IPS-18c (cell line): ENCODE measurements around the gene S100A16.
"Not testable (repeated sequence)": the region's sequence is repeated elsewhere in the genome, so short reads cannot be mapped to it uniquely, and the experiment has no call there.

Experiments
- H3K4me3 ChIP-seq: 2 replicates; pipeline ENCODE4 v1.7.0; 2013; ENCODE audit warnings: low read depth, mild to moderate bottlenecking, low read length, moderate library complexity; ENCODE audit not compliant: insufficient read depth
- H3K9me3 ChIP-seq: one replicate; pipeline ENCODE4 v1.6.1; 2013; ENCODE audit warnings: mild to moderate bottlenecking, low read length, moderate library complexity; ENCODE audit not compliant: control insufficient read depth, insufficient read depth

S100A16 gene

DNA sequence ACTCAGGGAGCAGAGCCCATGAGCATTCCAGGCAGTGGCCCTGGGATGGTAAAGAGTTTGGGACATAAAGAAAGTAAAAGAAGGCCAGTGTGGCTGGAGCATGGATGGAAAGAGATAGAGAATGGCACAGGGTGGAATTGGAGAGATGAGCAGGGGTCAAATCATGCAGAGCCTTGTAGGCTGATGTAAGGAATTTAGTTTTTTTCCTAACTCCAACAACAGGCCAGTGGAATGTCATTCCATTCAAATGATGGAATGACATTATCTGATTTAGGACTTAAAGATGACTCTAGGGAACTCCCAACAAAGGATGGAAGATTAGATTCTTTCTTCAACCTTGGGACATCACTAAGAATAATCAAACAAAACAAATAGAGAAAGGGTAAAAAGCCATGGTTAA lies 34.4 kb downstream of the S100A16 start:
- Histone ChIP-seq H3K4me3 (no peak overlapping the region), H3K9me3 (peaks cover 2% of the 10 kb centered on the region)

GRCh38 chr1:153577624-153578051 lies 35.3 kb downstream of the S100A16 start:
- Histone ChIP-seq H3K4me3 (no peak overlapping the region), H3K9me3 (peaks cover 2% of the 10 kb centered on the region)

DNA sequence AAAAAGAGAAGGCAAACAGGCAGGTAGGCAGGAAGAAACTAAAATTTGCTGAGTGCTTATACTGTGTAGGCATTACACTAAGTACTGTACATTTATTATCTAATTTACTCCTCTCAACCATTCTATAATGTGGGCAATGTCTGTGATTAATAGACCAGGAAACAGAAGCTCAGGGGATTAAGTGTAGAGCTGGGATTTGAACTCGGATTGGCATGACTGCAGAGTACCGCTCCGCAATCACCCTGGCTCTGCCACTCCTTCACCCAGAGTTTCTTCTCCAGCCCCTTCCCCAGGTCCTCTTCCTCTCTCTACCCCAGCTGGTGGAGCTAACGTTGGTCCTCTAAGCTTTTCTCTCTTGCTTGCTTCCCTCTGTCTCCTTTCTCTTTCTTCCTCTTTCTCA lies 35.8 kb downstream of the S100A16 start:
- Histone ChIP-seq H3K4me3 (no peak overlapping the region), H3K9me3 (peaks cover 4% of the 10 kb centered on the region)

- not testable (repeated sequence) for H3K9me3 ChIP-seq, H3K4me3 ChIP-seq
Measured at GRCh38 chr1:153575497-153575896, 37.4 kb downstream of the S100A16 start.

- H3K4me3 ChIP-seq, H3K9me3 ChIP-seq: not testable (repeated sequence)
Measured at GRCh38 chr1:153575081-153575491, 37.9 kb downstream of the S100A16 start.

DNA sequence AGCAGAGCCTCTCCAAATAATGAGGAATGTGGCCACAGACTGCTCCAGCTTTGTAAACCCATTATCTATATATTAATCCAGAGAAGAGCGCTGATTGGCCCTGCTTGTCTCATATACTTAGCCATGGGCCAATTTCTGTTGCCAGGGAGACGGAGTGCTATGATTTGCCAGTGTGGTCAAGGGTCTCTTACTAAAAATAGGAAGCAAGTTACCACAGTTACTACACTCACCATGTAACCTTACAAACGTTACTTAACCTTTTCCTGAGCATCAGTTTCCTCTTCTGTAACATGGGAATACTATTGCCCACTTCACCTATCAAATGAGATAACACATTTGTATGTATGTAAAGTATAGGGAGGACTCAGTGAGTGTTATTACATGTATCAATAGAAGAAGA lies 39.6 kb downstream of the S100A16 start:
- Histone ChIP-seq H3K9me3 (peaks cover 4% of the 10 kb centered on the region), H3K4me3 (no peak overlapping the region)

DNA sequence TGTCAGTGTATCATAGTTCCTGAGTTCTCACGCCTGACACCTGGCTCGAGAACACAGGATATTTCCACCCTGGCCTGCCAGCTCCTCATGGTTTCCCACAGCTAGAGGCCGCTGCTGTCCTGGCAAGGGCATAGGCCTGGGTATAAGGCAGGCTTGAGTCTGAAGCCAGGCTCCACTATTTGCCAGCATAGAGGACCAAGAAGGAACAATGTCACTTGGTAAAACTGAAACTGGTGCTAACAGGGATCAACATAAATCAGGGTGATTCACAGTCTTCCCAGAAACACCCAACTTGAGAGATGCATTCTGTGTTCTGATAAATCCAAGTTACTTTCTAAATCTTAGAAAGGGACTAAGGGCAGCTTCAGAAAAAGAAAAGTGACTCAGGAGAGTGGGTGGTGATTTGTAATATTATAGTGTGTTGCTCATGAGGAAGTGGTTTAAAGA lies 40.3 kb downstream of the S100A16 start:
- Histone ChIP-seq H3K4me3 (no peak overlapping the region), H3K9me3 (peaks cover 4% of the 10 kb centered on the region)

GRCh38 chr1:153571706-153572105 lies 41.2 kb downstream of the S100A16 start:
- H3K4me3 ChIP-seq = no peak overlapping the region
- peaks cover 4% of the 10 kb centered on the region for H3K9me3 ChIP-seq

GRCh38 chr1:153570874-153571273 lies 42.1 kb downstream of the S100A16 start:
- no peak overlapping the region for H3K4me3 ChIP-seq
- H3K9me3 ChIP-seq = peaks cover 4% of the 10 kb centered on the region

- Histone ChIP-seq H3K4me3 (no peak overlapping the region), H3K9me3 (peaks cover 2% of the 10 kb centered on the region)
Measured at GRCh38 chr1:153569465-153569864, 43.5 kb downstream of the S100A16 start.

- Histone ChIP-seq H3K4me3 (no peak overlapping the region), H3K9me3 (peaks cover 2% of the 10 kb centered on the region)
Measured at GRCh38 chr1:153568367-153569099, 44.4 kb downstream of the S100A16 start.

- no peak overlapping the region; the same call in 1 of the 2 replicates for H3K4me3 ChIP-seq
- H3K9me3 ChIP-seq = peaks cover 2% of the 10 kb centered on the region
Measured at GRCh38 chr1:153567621-153568366, 45.1 kb downstream of the S100A16 start.

DNA sequence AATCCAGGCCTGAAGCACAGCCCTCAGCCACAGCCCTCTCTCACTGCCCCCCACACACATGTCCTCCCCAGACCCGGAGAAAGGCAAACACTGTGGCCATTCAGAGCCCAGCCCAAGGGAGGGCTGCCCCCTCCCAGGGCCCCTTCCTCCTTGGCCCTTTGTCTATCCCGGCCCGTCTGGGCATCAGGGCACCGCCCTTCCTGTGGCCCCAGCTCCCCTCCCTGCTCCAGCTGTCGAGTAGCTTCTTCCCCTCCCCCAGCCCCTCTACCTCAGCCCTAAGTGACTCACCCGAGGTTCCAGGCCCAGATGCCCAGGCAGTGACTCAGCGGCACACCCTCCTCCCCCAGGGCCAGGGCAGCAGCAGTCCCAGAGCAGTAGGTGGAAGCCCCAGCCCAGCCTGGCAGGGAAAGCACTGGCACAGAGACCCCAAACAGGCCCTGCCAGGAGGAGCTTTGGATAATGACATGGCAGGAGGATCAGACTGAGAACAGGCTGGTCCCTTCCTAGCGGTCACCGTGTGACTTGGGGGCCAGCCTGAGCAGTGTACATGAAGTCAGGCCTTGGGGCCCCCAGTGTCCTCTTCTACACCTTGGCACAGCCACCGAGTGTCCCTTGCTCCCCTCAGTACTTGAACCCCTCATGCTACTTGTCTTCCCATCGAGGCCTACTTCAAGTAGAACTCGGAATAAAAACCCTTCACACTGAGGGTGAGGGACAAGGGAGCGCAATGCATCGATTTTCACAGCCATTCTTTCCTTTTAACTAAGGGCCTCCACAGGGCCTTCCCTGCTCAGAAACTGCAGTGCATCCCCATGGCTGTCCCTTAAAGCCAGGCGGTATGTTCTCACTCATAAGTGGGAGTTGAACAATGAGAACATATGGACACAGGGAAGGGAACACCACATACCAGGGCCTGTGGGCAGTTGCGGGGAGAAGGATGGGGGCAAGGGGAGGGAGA lies 46.2 kb downstream of the S100A16 start:
- Histone ChIP-seq H3K4me3 (no peak overlapping the region), H3K9me3 (no peaks in the 10 kb centered on the region)

DNA sequence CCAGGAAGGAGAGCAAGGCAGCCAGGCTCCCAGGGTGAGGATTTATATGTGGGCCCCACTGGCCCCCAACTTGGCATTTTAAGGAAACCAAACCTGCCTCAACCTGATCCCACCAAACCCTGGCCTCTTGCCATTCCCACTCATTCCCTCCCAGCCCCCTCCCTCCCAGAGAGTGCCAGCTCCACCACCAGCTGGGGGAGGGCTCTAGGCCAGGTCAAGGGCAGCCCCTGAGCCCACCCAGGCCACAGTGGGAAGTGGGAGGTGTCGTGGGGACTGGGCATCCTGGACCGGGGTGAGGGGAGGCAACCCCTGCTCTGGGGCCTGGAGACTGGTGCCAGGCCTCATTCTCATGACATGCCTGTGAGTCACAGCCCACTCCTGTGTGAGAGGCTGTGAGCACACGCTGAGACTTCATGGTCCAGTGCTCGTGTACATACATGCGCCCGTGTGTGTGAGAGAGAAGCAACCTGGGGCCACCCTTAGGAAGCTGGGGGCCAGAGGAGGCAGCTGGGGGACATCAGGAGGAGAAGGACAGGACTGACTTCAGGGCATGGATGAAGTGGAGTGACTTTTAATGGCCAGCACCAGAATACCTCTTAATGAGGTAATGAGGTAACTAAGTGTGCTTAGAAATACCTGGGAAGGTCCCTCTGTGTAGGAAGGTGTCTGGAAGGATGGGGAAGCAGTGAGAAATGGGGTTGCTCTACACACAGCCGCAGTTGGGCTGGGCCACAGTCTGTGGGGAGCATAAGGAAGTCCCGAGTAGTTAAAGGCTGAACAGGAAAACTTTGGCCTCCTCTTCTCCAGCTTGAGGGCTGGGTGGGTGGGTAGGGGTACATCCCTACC lies 47.2 kb downstream of the S100A16 start, which contains the start of gene S100A2:
S100A2 (minus strand) TSS at position 316 of the 846 bp plus-strand sequence. CDS start 1,967 bp downstream, outside the sequence.
- H3K9me3 ChIP-seq = no peaks in the 10 kb centered on the region
- H3K4me3 ChIP-seq = peak within 1 kb of the TSS; percentile 10; the same call in 1 of the 2 replicates

DNA sequence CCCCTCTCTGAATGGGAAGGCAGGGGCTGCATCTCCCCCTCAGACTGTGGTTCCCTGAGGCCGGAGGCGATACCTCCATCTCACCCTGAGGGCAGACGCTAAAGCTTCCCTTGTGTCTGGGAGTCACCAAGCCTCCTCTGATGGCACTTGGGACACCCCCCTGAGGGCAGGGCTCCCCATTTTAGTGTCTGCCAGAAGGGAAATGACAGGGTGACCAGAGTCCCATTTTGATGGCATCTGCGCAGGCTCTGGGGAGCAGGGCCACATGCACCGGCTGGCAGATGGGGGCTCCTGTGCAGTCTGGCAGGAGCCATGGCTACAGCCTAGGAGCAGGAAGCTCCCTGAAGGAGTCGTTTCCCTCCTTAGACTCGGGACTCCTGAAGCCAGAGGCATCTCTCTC lies 48.9 kb downstream of the S100A16 start:
- Histone ChIP-seq H3K4me3 (no peak overlapping the region), H3K9me3 (no peaks in the 10 kb centered on the region)

DNA sequence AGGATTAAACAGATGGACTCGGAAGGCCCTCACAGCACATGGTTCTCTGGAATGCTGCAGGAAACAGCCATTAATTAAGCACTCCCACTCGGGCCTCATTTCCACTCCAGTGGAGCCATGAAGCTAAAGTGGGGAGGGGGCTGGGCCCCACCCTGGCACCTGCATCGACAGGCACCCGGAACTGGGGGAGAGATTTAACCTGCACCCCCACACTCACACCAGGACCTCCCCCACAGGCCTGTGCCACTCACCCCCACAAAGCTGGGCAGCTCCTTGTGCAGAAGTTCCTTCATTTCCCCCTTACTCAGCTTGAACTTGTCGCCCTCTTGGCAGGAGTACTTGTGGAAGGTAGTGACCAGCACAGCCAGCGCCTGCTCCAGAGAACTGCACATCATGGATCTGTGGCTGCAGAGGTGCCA lies 49.4 kb downstream of the S100A16 start:
- Histone ChIP-seq H3K4me3 (no peak overlapping the region), H3K9me3 (no peaks in the 10 kb centered on the region)
